MM.1S (cell line): ENCODE data around the gene MAP4K3.

Experiments used
- EZH2 ChIP-seq: fragments of 300-600 bp; sonication (generic); optimal IDR thresholded peaks from 2 replicates; pipeline ENCODE3; 2017; ENCODE audit warnings: low read depth, mild to moderate bottlenecking, antibody characterized with exemption, low read length, mixed read lengths
- TF ChIP-seq, protein P1 (sequence below): fragments of 300-600 bp; sonication (generic); IDR thresholded peaks from 2 replicates; pipeline ENCODE4 v1.5.1; 2016; ENCODE audit warnings: antibody characterized with exemption, low read length, mixed read lengths

DNA sequence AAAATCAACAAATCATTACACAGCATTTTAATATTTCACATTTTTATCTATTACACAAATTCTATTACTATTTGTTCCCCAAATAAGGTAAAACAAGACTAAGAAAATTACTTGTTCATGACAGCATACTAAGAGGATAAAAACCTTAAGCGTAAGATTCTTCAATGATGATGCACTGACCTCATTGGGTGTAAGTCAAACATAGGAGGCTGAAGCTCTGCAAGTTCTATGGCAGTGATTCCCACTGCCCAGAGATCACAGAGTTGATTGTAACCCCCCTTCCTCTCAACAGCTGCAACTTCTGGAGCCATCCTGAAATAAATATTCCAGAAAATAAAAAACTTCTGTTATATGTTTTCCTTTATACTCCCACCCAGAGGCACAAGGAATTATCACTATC is 111.1 kb downstream of the MAP4K3 start:
- TF ChIP-seq, protein P1, sequence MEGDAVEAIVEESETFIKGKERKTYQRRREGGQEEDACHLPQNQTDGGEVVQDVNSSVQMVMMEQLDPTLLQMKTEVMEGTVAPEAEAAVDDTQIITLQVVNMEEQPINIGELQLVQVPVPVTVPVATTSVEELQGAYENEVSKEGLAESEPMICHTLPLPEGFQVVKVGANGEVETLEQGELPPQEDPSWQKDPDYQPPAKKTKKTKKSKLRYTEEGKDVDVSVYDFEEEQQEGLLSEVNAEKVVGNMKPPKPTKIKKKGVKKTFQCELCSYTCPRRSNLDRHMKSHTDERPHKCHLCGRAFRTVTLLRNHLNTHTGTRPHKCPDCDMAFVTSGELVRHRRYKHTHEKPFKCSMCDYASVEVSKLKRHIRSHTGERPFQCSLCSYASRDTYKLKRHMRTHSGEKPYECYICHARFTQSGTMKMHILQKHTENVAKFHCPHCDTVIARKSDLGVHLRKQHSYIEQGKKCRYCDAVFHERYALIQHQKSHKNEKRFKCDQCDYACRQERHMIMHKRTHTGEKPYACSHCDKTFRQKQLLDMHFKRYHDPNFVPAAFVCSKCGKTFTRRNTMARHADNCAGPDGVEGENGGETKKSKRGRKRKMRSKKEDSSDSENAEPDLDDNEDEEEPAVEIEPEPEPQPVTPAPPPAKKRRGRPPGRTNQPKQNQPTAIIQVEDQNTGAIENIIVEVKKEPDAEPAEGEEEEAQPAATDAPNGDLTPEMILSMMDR = no peak
- no peak for TF ChIP-seq EZH2
